HCT116 (cell line): ENCODE results near the gene FBXL17. TPM values are rescaled to one million over a fixed set of nuclear protein-coding genes. Genes with fewer than 3 reads are reported as not detected.

Source experiments
- ATAC-seq: fragments of 200-7000 bp; cut with Tn5 transposase; 2 replicates; pipeline ENCODE4 v1.9.1; 2020; ENCODE audit warnings: mild to moderate bottlenecking, moderate library complexity
- BruUV-seq: library from RNA; stranded (reverse); fragments of 400-500 nt; replicated peaks from 2 replicates; lab custom pipeline; 2021; lab: Mats Ljungman, UMichigan
- CTCF ChIA-PET: fragments of 300-600 bp; sonication (Branson Sonifier 250); formaldehyde crosslinking; loops from one replicate; lab custom pipeline; 2021; ENCODE audit warnings: antibody characterized with exemption; lab: Charles Lee
- POLR2A ChIA-PET: fragments of 300-600, 350-600 bp; sonication (Branson Sonifier 250); formaldehyde crosslinking; loops from one replicate; lab custom pipeline; 2021; ENCODE audit warnings: antibody characterized with exemption; lab: Charles Lee
- RAD21 ChIA-PET, 2 experiments: fragments of 300-600 bp; sonication (Branson Sonifier 250); formaldehyde crosslinking; loops; one replicate each; lab custom pipeline; 2023; ENCODE audit warnings: low total read pairs in 2 of 2; ENCODE audit not compliant: uncharacterized antibody in 2 of 2, unreplicated experiment in 2 of 2, low non-redundant PET in 1 of 2; lab: Charles Lee
- DNase-seq: peaks from one replicate; pipeline ENCODE4 v3.0.0-alpha.2; 2010; ENCODE audit warnings: low read depth, low spot score
- H2AFZ ChIP-seq: fragments of 200-600 bp; shearing (Covaris generic), sonication (generic); 2 replicates; pipeline ENCODE4 v1.6.1; 2017; ENCODE audit warnings: low read depth, mixed run types, mixed read lengths, antibody characterized with exemption, low read length; ENCODE audit not compliant: poor library complexity, severe bottlenecking
- H3K27ac ChIP-seq: 2 replicates; pipeline ENCODE4 v1.5.1; 2012; ENCODE audit warnings: low read depth, low read length
- H3K27me3 ChIP-seq: fragments of 200-600 bp; sonication (generic); 2 replicates; pipeline ENCODE4 v1.6.1; 2016; ENCODE audit warnings: mixed run types, low read length, mixed read lengths; ENCODE audit not compliant: insufficient read depth
- H3K36me3 ChIP-seq, 2 experiments: fragments of 200-500 bp in 1 of 2; fragments of 200-600 bp in 1 of 2; sonication (Bioruptor generic) in 1 of 2; sonication (generic) in 1 of 2; 2 replicates each; pipeline versions ENCODE4 v1.5.1 to v1.6.1; 2014 to 2016; ENCODE audit warnings: low read length in 2 of 2, inconsistent platforms in 1 of 2, mixed read lengths in 1 of 2, mixed run types in 1 of 2; ENCODE audit not compliant: insufficient read depth in 2 of 2, control insufficient read depth in 1 of 2
- H3K4me1 ChIP-seq, 2 experiments: fragments of 200-600 bp in 1 of 2; sonication (generic) in 1 of 2; 2 replicates each; pipeline versions ENCODE4 v1.5.1 to v1.6.1; 2012 to 2017; ENCODE audit warnings: low read length in 2 of 2, inconsistent platforms in 1 of 2, mild to moderate bottlenecking in 1 of 2, mixed read lengths in 1 of 2, mixed run types in 1 of 2, moderate library complexity in 1 of 2; ENCODE audit not compliant: insufficient read depth in 2 of 2, control insufficient read depth in 1 of 2
- H3K4me2 ChIP-seq: fragments of 200-600 bp; sonication (generic); 2 replicates; pipeline ENCODE4 v1.6.1; 2017; ENCODE audit warnings: mixed run types, low read length, mixed read lengths
- H3K4me3 ChIP-seq, 2 experiments: fragments of 200-600 bp in 1 of 2; sonication (generic) in 1 of 2; replicated peaks in 1 of 2; 2 replicates each; pipeline ENCODE4 v1.5.1; 2011 to 2016; ENCODE audit warnings: low read length in 2 of 2, control low read depth in 1 of 2, low read depth in 1 of 2, mild to moderate bottlenecking in 1 of 2, mixed read lengths in 1 of 2, mixed run types in 1 of 2
- H3K79me2 ChIP-seq: fragments of 200-600 bp; sonication (generic); 2 replicates; pipeline ENCODE4 v1.6.1; 2017; ENCODE audit warnings: mild to moderate bottlenecking, mixed run types, low read length, moderate library complexity, mixed read lengths; ENCODE audit not compliant: insufficient read depth
- H3K9ac ChIP-seq: fragments of 200-600 bp; sonication (generic); 2 replicates; pipeline ENCODE4 v1.6.1; 2016; ENCODE audit warnings: low read length, mixed read lengths
- H3K9me2 ChIP-seq: fragments of 200-600 bp; sonication (generic), shearing (Covaris generic); 2 replicates; pipeline ENCODE4 v1.6.1; 2017; ENCODE audit warnings: mixed run types, mild to moderate bottlenecking, moderate library complexity; ENCODE audit not compliant: insufficient read depth
- H3K9me3 ChIP-seq, 2 experiments: fragments of 200-500 bp in 1 of 2; fragments of 200-600 bp in 1 of 2; sonication (Bioruptor generic) in 1 of 2; sonication (generic) in 1 of 2; 2 replicates each; pipeline ENCODE4 v1.6.1; 2014 to 2017; ENCODE audit warnings: low read length in 2 of 2, mixed read lengths in 2 of 2, inconsistent platforms in 1 of 2, low read depth in 1 of 2, mild to moderate bottlenecking in 1 of 2, mixed run types in 1 of 2, moderate library complexity in 1 of 2; ENCODE audit not compliant: control insufficient read depth in 1 of 2, insufficient read depth in 1 of 2
- H4K20me1 ChIP-seq: fragments of 200-600 bp; sonication (generic), shearing (Covaris generic); 2 replicates; pipeline ENCODE4 v1.6.1; 2017; ENCODE audit warnings: mixed run types, mild to moderate bottlenecking, moderate library complexity; ENCODE audit not compliant: insufficient read depth
- EGR1 ChIP-seq: IDR thresholded peaks from 2 replicates; pipeline ENCODE4 v1.6.1; 2012; ENCODE audit warnings: low read depth
- POLR2A ChIP-seq: IDR thresholded peaks from 2 replicates; pipeline ENCODE4 v1.7.0; 2011; ENCODE audit warnings: borderline replicate concordance; ENCODE audit not compliant: insufficient read depth, insufficient read length; ENCODE audit errors: extremely low read depth
- POLR2AphosphoS5 ChIP-seq: IDR thresholded peaks from 2 replicates; pipeline ENCODE4 v1.6.1; 2011; ENCODE audit warnings: mild to moderate bottlenecking, low read depth, low read length, moderate library complexity
- SP1 ChIP-seq: IDR thresholded peaks from 2 replicates; pipeline ENCODE4 v1.6.1; 2012; ENCODE audit warnings: low read depth
- SRF ChIP-seq: IDR thresholded peaks from 2 replicates; pipeline ENCODE4 v1.6.1; 2012; ENCODE audit warnings: low read depth
- ZFX ChIP-seq: fragments of 450-650 bp; IDR thresholded peaks from 2 replicates; pipeline ENCODE4 v1.6.1; 2017
- intact Hi-C: fragments of 100-400 bp; cut with micrococcal nuclease; formaldehyde crosslinking; loops from 2 replicates; pipeline ENCODE4 v1.10.0; 2022
- total RNA-seq: library from RNA; stranded (reverse); gene quantifications from one replicate; pipeline ENCODE4 v1.2.1, GENCODE V29; 2021; ENCODE audit not compliant: unreplicated experiment
- TF ChIP-seq, protein P1 (sequence below): IDR thresholded peaks from 2 replicates; pipeline ENCODE4 v1.6.1; 2012

Gene FBXL17
- total RNA-seq, 1 experiment from 2014 or later: 9.4 TPM

- intact Hi-C loops: no loop called here
- H3K4me2 ChIP-seq: peak overlapping the region; percentile 30; the same call in 1 of the 2 replicates
- no TSS peak for BruUV-seq
- H2AFZ ChIP-seq: no peak overlapping the region
- RAD21 ChIA-PET: no interaction called here
- no peak overlapping the region for H3K4me3 ChIP-seq
- no peaks in the 10 kb centered on the region for H3K79me2 ChIP-seq
- H3K9ac ChIP-seq: no peak overlapping the region
- no peaks in the 10 kb centered on the region for H4K20me1 ChIP-seq
- no peaks in the 10 kb centered on the region for H3K36me3 ChIP-seq
- POLR2A ChIA-PET: no interaction called here
- H3K9me3 ChIP-seq: no peaks in the 10 kb centered on the region
- peaks cover 5 to 21% of the 10 kb centered on the region in 2 experiments; a peak in 3 of 4 replicates for H3K4me1 ChIP-seq
- TF ChIP-seq SRF: 0 out of 2 replicates have a peak, but pooled peaks have one; percentile 17
- no peak for TF ChIP-seq SP1
- H3K27ac ChIP-seq: no peak overlapping the region
- CTCF ChIA-PET: no interaction called here
- no peaks in the 10 kb centered on the region for H3K27me3 ChIP-seq
- DNase-seq: no peak
- ATAC-seq: no peak
- H3K9me2 ChIP-seq: no peaks in the 10 kb centered on the region
Observed at GRCh38 chr5:107889387-107889786, 492.5 kb downstream of the FBXL17 start.

- CTCF ChIA-PET: no interaction called here
- Histone ChIP-seq H3K9ac (no peak overlapping the region), H3K4me3 (no peak overlapping the region), H3K79me2 (no peaks in the 10 kb centered on the region), H3K4me2 (no peak overlapping the region), H3K36me3 (no peaks in the 10 kb centered on the region), H3K27ac (no peak overlapping the region), H3K9me2 (no peaks in the 10 kb centered on the region), H2AFZ (no peak overlapping the region), H3K9me3 (no peaks in the 10 kb centered on the region), H3K27me3 (no peaks in the 10 kb centered on the region), H3K4me1 (peaks cover 5 to 16% of the 10 kb centered on the region in 2 experiments; a peak in 3 of 4 replicates), H4K20me1 (no peaks in the 10 kb centered on the region)
- ATAC-seq (no peak), DNase-seq (no peak)
- POLR2A ChIA-PET: no interaction called here
- TF ChIP-seq EGR1 (no peak), POLR2AphosphoS5 (no peak), ZFX (no peak), POLR2A (no peak)
- TF ChIP-seq, protein P1, sequence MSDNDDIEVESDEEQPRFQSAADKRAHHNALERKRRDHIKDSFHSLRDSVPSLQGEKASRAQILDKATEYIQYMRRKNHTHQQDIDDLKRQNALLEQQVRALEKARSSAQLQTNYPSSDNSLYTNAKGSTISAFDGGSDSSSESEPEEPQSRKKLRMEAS: no peak
- RAD21 ChIA-PET: no interaction called here
- BruUV-seq: no TSS peak
- intact Hi-C loops: no loop called here
Observed at GRCh38 chr5:107888541-107888940, 493.4 kb downstream of the FBXL17 start.
